GM12878 (cell line): ENCODE data around the gene CES4A. TPM values are rescaled to one million over a fixed set of nuclear protein-coding genes. Genes with fewer than 3 reads are reported as not detected.
A peak's percentile ranks its signal among the peaks of the same experiment; 100 is the strongest.

Experiments used
- ATAC-seq: fragments of 200-7000 bp; cut with Tn5 transposase; 3 replicates; pipeline ENCODE4 v1.9.1; 2020; ENCODE audit warnings: mild to moderate bottlenecking, moderate library complexity
- BruUV-seq: library from RNA; stranded (reverse); fragments of 400-500 nt; replicated peaks from 2 replicates; lab custom pipeline; 2021; lab: Mats Ljungman, UMichigan
- CTCF ChIA-PET: fragments of 300-600 bp; sonication (Branson Sonifier 250); formaldehyde crosslinking; extraction: SDS; loops from one replicate; lab custom pipeline; 2021; ENCODE audit warnings: inconsistent platforms; lab: Yijun Ruan, JAX
- POLR2A ChIA-PET: fragments of 350-600 bp; formaldehyde crosslinking; extraction: SDS; loops from one replicate; lab custom pipeline; 2021; ENCODE audit warnings: inconsistent platforms; lab: Charles Lee
- RAD21 ChIA-PET: fragments of 300-600 bp; sonication (Branson Sonifier 250); formaldehyde crosslinking; loops from one replicate; lab custom pipeline; 2023; ENCODE audit warnings: antibody characterized with exemption; ENCODE audit not compliant: unreplicated experiment; lab: Charles Lee
- SMC1A ChIA-PET: fragments of 300-600 bp; sonication (Branson Sonifier 250); formaldehyde crosslinking; loops from one replicate; lab custom pipeline; 2023; ENCODE audit not compliant: unreplicated experiment, uncharacterized antibody; lab: Charles Lee
- DNase-seq: peaks from one replicate; pipeline ENCODE4 v3.0.0-alpha.2; 2011; ENCODE audit warnings: low read depth, low spot score
- FAIRE-seq: peaks from 3 replicates; lab custom pipeline; 2011; peaks lifted over from hg19 to GRCh38; lab: Jason Lieb, UNC
- H2AFZ ChIP-seq: 2 replicates; pipeline ENCODE4 v1.6.0; 2011; ENCODE audit warnings: low read depth, low read length, control low read depth; ENCODE audit not compliant: control insufficient read depth
- H3K27ac ChIP-seq: 2 replicates; pipeline ENCODE4 v1.5.1; 2011; ENCODE audit warnings: control low read depth; ENCODE audit not compliant: control insufficient read depth, insufficient read depth
- H3K27me3 ChIP-seq, 2 experiments: replicated peaks in 1 of 2; 2 replicates each; pipeline versions ENCODE4 v1.6.0 to v1.6.1; 2011; ENCODE audit warnings: low read length in 1 of 2; ENCODE audit not compliant: control insufficient read depth in 2 of 2, insufficient read depth in 2 of 2
- H3K36me3 ChIP-seq, 2 experiments: 2 replicates each; pipeline ENCODE4 v1.5.1; 2011; ENCODE audit warnings: low read length in 1 of 2; ENCODE audit not compliant: control insufficient read depth in 2 of 2, insufficient read depth in 2 of 2
- H3K4me1 ChIP-seq: 2 replicates; pipeline ENCODE4 v1.6.1; 2011; ENCODE audit warnings: mild to moderate bottlenecking, low read length, moderate library complexity, mixed read lengths; ENCODE audit not compliant: control insufficient read depth, insufficient read depth
- H3K4me2 ChIP-seq: 2 replicates; pipeline ENCODE4 v1.6.0; 2011; ENCODE audit warnings: control low read depth; ENCODE audit not compliant: control insufficient read depth, insufficient read depth
- H3K4me3 ChIP-seq: fragments of 200-600 bp; sonication (generic); 2 replicates; pipeline ENCODE4 v1.5.1; 2016
- H3K79me2 ChIP-seq: 2 replicates; pipeline ENCODE4 v1.6.0; 2011; ENCODE audit warnings: low read length; ENCODE audit not compliant: control insufficient read depth, insufficient read depth
- H3K9ac ChIP-seq: 2 replicates; pipeline ENCODE4 v1.8.0; 2011; ENCODE audit warnings: low read length, control low read depth, mixed read lengths; ENCODE audit not compliant: control insufficient read depth, insufficient read depth
- H3K9me3 ChIP-seq: replicated peaks from 3 replicates; pipeline ENCODE4 v1.5.1; 2011; ENCODE audit warnings: mild to moderate bottlenecking, low read length; ENCODE audit not compliant: control insufficient read depth, insufficient read depth
- H4K20me1 ChIP-seq: 2 replicates; pipeline ENCODE4 v1.6.0; 2011; ENCODE audit not compliant: control insufficient read depth, insufficient read depth
- BHLHE40 ChIP-seq, 2 experiments: fragments of 450-650 bp in 1 of 2; IDR thresholded peaks; 2 replicates each; pipeline ENCODE4 v1.6.1; 2011 to 2017; ENCODE audit warnings: low read depth in 2 of 2, borderline replicate concordance in 1 of 2, improper control_type of control experiment in 1 of 2, low read length in 1 of 2, mild to moderate bottlenecking in 1 of 2
- CBX5 ChIP-seq: sonication (generic); IDR thresholded peaks from 2 replicates; pipeline ENCODE4 v1.6.1; 2016; ENCODE audit warnings: low read depth, moderate library complexity, mild to moderate bottlenecking, inconsistent platforms
- CREB1 ChIP-seq: IDR thresholded peaks from 2 replicates; pipeline ENCODE4 v1.6.1; 2012; ENCODE audit warnings: low read depth, mild to moderate bottlenecking, inconsistent platforms
- CREM ChIP-seq: IDR thresholded peaks from 2 replicates; pipeline ENCODE4 v1.6.1; 2014; ENCODE audit warnings: antibody characterized with exemption, low read depth
- FOS ChIP-seq: IDR thresholded peaks from 3 replicates; pipeline ENCODE4 v1.6.1; 2011; ENCODE audit warnings: borderline replicate concordance; ENCODE audit not compliant: insufficient read length; ENCODE audit errors: extremely low read depth
- PAX8 ChIP-seq: fragments of 450-650 bp; IDR thresholded peaks from 2 replicates; pipeline ENCODE4 v1.6.1; 2017; ENCODE audit warnings: mild to moderate bottlenecking, moderate library complexity
- RAD21 ChIP-seq: IDR thresholded peaks from 2 replicates; pipeline ENCODE4 v1.6.1; 2011; ENCODE audit warnings: mild to moderate bottlenecking, low read depth, low read length, moderate library complexity; ENCODE audit not compliant: insufficient read depth
- RAD51 ChIP-seq: fragments of 450-650 bp; IDR thresholded peaks from 2 replicates; pipeline ENCODE4 v1.6.1; 2016; ENCODE audit warnings: moderate library complexity, mild to moderate bottlenecking, inconsistent platforms
- RFX5 ChIP-seq: IDR thresholded peaks from 2 replicates; pipeline ENCODE4 v1.6.1; 2011; ENCODE audit warnings: low read depth, low read length, improper control_type of control experiment
- SIX5 ChIP-seq: IDR thresholded peaks from 2 replicates; pipeline ENCODE4 v1.6.1; 2011; ENCODE audit warnings: mild to moderate bottlenecking, low read depth, low read length, moderate library complexity; ENCODE audit not compliant: severe bottlenecking
- SMC3 ChIP-seq: IDR thresholded peaks from 2 replicates; pipeline ENCODE4 v1.6.1; 2011; ENCODE audit warnings: low read length, improper control_type of control experiment, borderline replicate concordance
- SP1 ChIP-seq: IDR thresholded peaks from one replicate; pipeline ENCODE4 v1.6.1; 2011; ENCODE audit warnings: low read depth, low read length
- SRF ChIP-seq, 2 experiments: IDR thresholded peaks; 2 replicates each; pipeline ENCODE4 v1.6.1; 2011; ENCODE audit warnings: low read depth in 2 of 2, low read length in 2 of 2, mild to moderate bottlenecking in 1 of 2, moderate library complexity in 1 of 2
- SUZ12 ChIP-seq: fragments of 200-600 bp; sonication (generic); IDR thresholded peaks from one replicate; pipeline ENCODE4 v1.6.1; 2018; ENCODE audit warnings: antibody characterized with exemption, mild to moderate bottlenecking; ENCODE audit not compliant: unreplicated experiment
- ZNF217 ChIP-seq: fragments of 450-650 bp; IDR thresholded peaks from 2 replicates; pipeline ENCODE4 v1.6.1; 2017; ENCODE audit warnings: antibody characterized with exemption, mild to moderate bottlenecking
- WGBS: methylation state at CpG from one replicate; pipeline ENCODE4 v1.1.6; 2016; ENCODE audit warnings: low lambda C conversion rate; ENCODE audit not compliant: insufficient replicate concordance, insufficient coverage; ENCODE audit errors: missing lambda C conversion rate; 5-methylcytosine and 5-hydroxymethylcytosine counted together
- in situ Hi-C: fragments of 300-500 bp; cut with MboI; formaldehyde crosslinking; loops from 9 replicates; pipeline ENCODE4 v1.14.3; 2018; ENCODE audit warnings: mixed read lengths
- intact Hi-C: fragments of 100-400 bp; cut with micrococcal nuclease; formaldehyde crosslinking; loops from one replicate; pipeline ENCODE4 v1.14.2; 2022; ENCODE audit not compliant: unreplicated experiment
- polyA plus RNA-seq, 11 experiments: library from polyadenylated mRNA; depleted of rRNA in 4 of 11; unstranded in 6 of 11; stranded (reverse) in 5 of 11; fragments of >200 nt; fragmentation: Nextera tagmentation in 4 of 11; fragmentation: Illumina TruSeq in 1 of 11; extraction: Ambion mirVana in 4 of 11; extraction: Trizol in 1 of 11; gene quantifications; 1 replicate in 1 of 11; 2 replicates in 10 of 11; pipeline versions ENCODE4 v1.2.1 to v1.2.3, GENCODE V29; 2011 to 2016; ENCODE audit warnings: inconsistent platforms in 2 of 11, missing spikeins in 2 of 11, low read depth in 1 of 11
- total RNA-seq, 4 experiments: library from RNA; depleted of rRNA in 3 of 4; stranded (reverse); fragments of >200 nt in 3 of 4; fragmentation: Illumina TruSeq in 1 of 4; extraction: Trizol in 1 of 4; gene quantifications; 2 replicates each; pipeline versions ENCODE4 v1.2.1 to v1.2.3, GENCODE V29; 2013 to 2021
- TF ChIP-seq, protein P1 (sequence below): fragments of 450-650 bp; formaldehyde crosslinking; IDR thresholded peaks from 2 replicates; pipeline ENCODE4 v1.5.0; 2022; ENCODE audit warnings: mild to moderate bottlenecking, missing genetic modification characterization
- TF ChIP-seq, protein P2 (sequence below): IDR thresholded peaks from 2 replicates; pipeline ENCODE4 v1.6.1; 2011; ENCODE audit warnings: low read depth, mild to moderate bottlenecking, low read length, moderate library complexity, borderline replicate concordance; ENCODE audit errors: extremely low read depth
- TF ChIP-seq, protein P3 (sequence below): IDR thresholded peaks from 2 replicates; pipeline ENCODE4 v1.6.1; 2012; ENCODE audit warnings: low read depth, low read length, improper control_type of control experiment

CES4A gene
- total and polyA plus RNA-seq, 10 of the 15 experiments (the other 5 are each of a cell fraction or from before 2014, with no cell fraction given), result 0.05 to 5.0 (median 2.1) TPM

DNA sequence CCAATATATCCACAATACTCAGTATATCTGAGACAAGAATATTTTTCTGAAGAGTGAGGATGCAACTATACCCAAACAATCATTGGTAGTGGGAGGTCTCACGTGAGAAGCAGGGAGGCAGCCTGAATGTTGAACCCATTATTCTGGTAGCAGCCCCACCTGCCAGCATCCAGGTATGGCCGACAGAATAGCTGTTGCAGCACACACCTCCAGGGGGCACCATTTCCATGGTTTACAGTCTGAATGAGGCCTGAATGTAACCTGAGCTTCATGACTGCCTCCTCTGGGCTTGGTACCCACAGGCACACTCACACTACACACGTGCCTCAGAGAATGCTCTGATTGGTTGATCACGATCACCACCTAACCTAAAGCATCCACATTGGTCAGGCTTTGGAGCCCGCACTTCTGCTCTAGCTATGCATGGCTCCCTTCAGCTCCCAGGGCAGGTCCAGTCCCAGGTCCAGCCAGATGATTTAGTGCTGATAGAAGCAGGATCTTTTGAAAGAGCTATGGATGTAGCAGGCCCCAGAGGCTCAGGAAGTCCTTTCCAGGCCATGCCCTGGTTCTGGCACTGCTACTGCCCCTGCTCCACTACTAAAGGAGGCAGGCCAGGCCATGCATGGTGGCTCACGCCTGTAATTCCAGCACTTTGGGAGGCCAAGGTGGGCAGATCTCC lies 29.6 kb downstream of the CES4A start:
- H3K9ac ChIP-seq, result no peak overlapping the region
- no peak overlapping the region for H3K4me2 ChIP-seq
- SMC1A ChIA-PET, result interaction anchor here (0.8 to 4.4 kb wide), 39 partner anchors 10 to 230 kb away, joined by 3 to 57 read pairs (median 5); partner anchors contain the start of genes B3GNT9, CBFB, E2F4 and FBXL8
- DNase-seq (peak; percentile 82), ATAC-seq (peak; percentile 96), FAIRE-seq (peak; percentile 100)
- no TSS peak for BruUV-seq
- no peak overlapping the region for H3K4me3 ChIP-seq
- H2AFZ ChIP-seq, result peak overlapping the region; percentile 59; the same call in 1 of the 2 replicates
- no peaks in the 10 kb centered on the region for H3K9me3 ChIP-seq
- no peaks in the 10 kb centered on the region for H3K36me3 ChIP-seq
- H3K27ac ChIP-seq, result no peak overlapping the region
- intact Hi-C loops (loop anchor here (1.0 to 10.0 kb wide), 5 partner anchors 63 to 167 kb away; partner anchors contain the start of gene B3GNT9), in situ Hi-C loops (loop anchor here (5.0 kb wide), 2 partner anchors 84 to 134 kb away; partner anchors contain the start of gene B3GNT9)
- CTCF ChIA-PET, result interaction anchor here (0.6 to 12.3 kb wide), 56 partner anchors 9 to 206 kb away, joined by 3 to 205 read pairs (median 4); partner anchors contain the start of genes B3GNT9, CBFB, E2F4 and EXOC3L1
- no peaks in the 10 kb centered on the region for H3K79me2 ChIP-seq
- 9% methylated on average over 6 of the region's 6 CpGs for WGBS
- H4K20me1 ChIP-seq, result no peaks in the 10 kb centered on the region
- peaks cover 13% of the 10 kb centered on the region; the same call in 1 of the 2 replicates for H3K4me1 ChIP-seq
- peaks cover 0 to 2% of the 10 kb centered on the region in 2 experiments; a peak in 3 of 4 replicates for H3K27me3 ChIP-seq
- RAD21 ChIA-PET, result interaction anchor here (0.6 to 4.8 kb wide), 41 partner anchors 8 to 243 kb away, joined by 3 to 85 read pairs (median 4); partner anchors contain the start of genes B3GNT9, CBFB, FBXL8 and FHOD1
- POLR2A ChIA-PET, result interaction anchor here (0.5 to 3.0 kb wide), 10 partner anchors 10 to 152 kb away, joined by 3 to 15 read pairs (median 3); partner anchors contain the start of genes CBFB and NOL3
- TF ChIP-seq, protein P1, sequence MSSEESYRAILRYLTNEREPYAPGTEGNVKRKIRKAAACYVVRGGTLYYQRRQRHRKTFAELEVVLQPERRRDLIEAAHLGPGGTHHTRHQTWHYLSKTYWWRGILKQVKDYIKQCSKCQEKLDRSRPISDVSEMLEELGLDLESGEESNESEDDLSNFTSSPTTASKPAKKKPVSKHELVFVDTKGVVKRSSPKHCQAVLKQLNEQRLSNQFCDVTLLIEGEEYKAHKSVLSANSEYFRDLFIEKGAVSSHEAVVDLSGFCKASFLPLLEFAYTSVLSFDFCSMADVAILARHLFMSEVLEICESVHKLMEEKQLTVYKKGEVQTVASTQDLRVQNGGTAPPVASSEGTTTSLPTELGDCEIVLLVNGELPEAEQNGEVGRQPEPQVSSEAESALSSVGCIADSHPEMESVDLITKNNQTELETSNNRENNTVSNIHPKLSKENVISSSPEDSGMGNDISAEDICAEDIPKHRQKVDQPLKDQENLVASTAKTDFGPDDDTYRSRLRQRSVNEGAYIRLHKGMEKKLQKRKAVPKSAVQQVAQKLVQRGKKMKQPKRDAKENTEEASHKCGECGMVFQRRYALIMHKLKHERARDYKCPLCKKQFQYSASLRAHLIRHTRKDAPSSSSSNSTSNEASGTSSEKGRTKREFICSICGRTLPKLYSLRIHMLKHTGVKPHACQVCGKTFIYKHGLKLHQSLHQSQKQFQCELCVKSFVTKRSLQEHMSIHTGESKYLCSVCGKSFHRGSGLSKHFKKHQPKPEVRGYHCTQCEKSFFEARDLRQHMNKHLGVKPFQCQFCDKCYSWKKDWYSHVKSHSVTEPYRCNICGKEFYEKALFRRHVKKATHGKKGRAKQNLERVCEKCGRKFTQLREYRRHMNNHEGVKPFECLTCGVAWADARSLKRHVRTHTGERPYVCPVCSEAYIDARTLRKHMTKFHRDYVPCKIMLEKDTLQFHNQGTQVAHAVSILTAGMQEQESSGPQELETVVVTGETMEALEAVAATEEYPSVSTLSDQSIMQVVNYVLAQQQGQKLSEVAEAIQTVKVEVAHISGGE (CRISPR knock-in tag), result no peak
- peak; percentile 39; the same call in 1 of the 2 replicates for TF ChIP-seq CREB1
- TF ChIP-seq SIX5, result peak; percentile 43
- no peak for TF ChIP-seq CBX5
- peak; percentile 74 for TF ChIP-seq SP1
- TF ChIP-seq SRF (IDR thresholded peaks at IDR 0.05; ENCODE audit: low read depth in 2 of 2, low read length in 2 of 2), result 0 out of 4 replicates have a peak, but pooled peaks of 1 of the 2 experiments have one; percentile 9
- TF ChIP-seq, protein P2, sequence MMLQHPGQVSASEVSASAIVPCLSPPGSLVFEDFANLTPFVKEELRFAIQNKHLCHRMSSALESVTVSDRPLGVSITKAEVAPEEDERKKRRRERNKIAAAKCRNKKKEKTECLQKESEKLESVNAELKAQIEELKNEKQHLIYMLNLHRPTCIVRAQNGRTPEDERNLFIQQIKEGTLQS, result 0 out of 2 replicates have a peak, but pooled peaks have one; percentile 38
- TF ChIP-seq ZNF217, result no peak
- peak; percentile 95 for TF ChIP-seq SMC3
- 0 out of 2 replicates have a peak, but pooled peaks have one; percentile 44 for TF ChIP-seq RFX5
- TF ChIP-seq BHLHE40 (IDR thresholded peaks at IDR 0.05; ENCODE audit: borderline replicate concordance in 1 of 2, low read depth in 2 of 2, low read length in 1 of 2), result peak; percentile 94 to 96
- no peak for TF ChIP-seq SUZ12
- peak; percentile 77; the same call in 1 of the 2 replicates for TF ChIP-seq RAD51
- no peak for TF ChIP-seq PAX8
- peak; percentile 93 for TF ChIP-seq RAD21
- TF ChIP-seq, protein P3, sequence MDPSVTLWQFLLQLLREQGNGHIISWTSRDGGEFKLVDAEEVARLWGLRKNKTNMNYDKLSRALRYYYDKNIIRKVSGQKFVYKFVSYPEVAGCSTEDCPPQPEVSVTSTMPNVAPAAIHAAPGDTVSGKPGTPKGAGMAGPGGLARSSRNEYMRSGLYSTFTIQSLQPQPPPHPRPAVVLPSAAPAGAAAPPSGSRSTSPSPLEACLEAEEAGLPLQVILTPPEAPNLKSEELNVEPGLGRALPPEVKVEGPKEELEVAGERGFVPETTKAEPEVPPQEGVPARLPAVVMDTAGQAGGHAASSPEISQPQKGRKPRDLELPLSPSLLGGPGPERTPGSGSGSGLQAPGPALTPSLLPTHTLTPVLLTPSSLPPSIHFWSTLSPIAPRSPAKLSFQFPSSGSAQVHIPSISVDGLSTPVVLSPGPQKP, result no peak
- peak; percentile 19; the same call in 1 of the 2 replicates for TF ChIP-seq CREM
- TF ChIP-seq FOS, result peak; percentile 45
